BLaER1 (cell line): ENCODE measurements around the gene PDE10A.
"Not testable (repeated sequence)": the region's sequence is repeated elsewhere in the genome, so short reads cannot be mapped to it uniquely, and the experiment has no call there.

Experiments used
- H3K27ac ChIP-seq: shearing (Covaris generic); formaldehyde crosslinking; 2 replicates; pipeline ENCODE4 v1.8.1; 2022
- H3K27me3 ChIP-seq: shearing (Covaris generic); formaldehyde crosslinking; 2 replicates; pipeline ENCODE4 v1.8.1; 2022
- H3K36me3 ChIP-seq: shearing (Covaris generic); formaldehyde crosslinking; 2 replicates; pipeline ENCODE4 v1.8.1; 2022
- H3K4me1 ChIP-seq: shearing (Covaris generic); formaldehyde crosslinking; 2 replicates; pipeline ENCODE4 v1.8.1; 2022
- H3K4me2 ChIP-seq: shearing (Covaris generic); formaldehyde crosslinking; 2 replicates; pipeline ENCODE4 v1.8.1; 2022
- H3K4me3 ChIP-seq: shearing (Covaris generic); formaldehyde crosslinking; 2 replicates; pipeline ENCODE4 v1.8.1; 2022
- H3K9ac ChIP-seq: shearing (Covaris generic); formaldehyde crosslinking; 2 replicates; pipeline ENCODE4 v1.8.1; 2022
- H3K9me3 ChIP-seq: shearing (Covaris generic); formaldehyde crosslinking; 2 replicates; pipeline ENCODE4 v1.8.1; 2022
- H4K20me1 ChIP-seq: shearing (Covaris generic); formaldehyde crosslinking; 2 replicates; pipeline ENCODE4 v1.8.1; 2022
- Cebpa-rat ChIP-seq: shearing (Covaris generic); IDR thresholded peaks from 2 replicates; pipeline ENCODE4 v1.8.1; 2022

Gene PDE10A

GRCh38 chr6:165630544-165630953 is 32.5 kb downstream of the PDE10A start:
- Histone ChIP-seq H3K4me2 (no peak overlapping the region), H3K27ac (no peak overlapping the region), H3K4me3 (no peak overlapping the region), H3K4me1 (0 out of 2 replicates have a peak, but pooled peaks cover 9% of the 10 kb centered on the region), H3K9me3 (no peaks in the 10 kb centered on the region), H3K27me3 (no peaks in the 10 kb centered on the region), H3K9ac (no peak overlapping the region), H3K36me3 (no peaks in the 10 kb centered on the region), H4K20me1 (no peaks in the 10 kb centered on the region)
- no peak for TF ChIP-seq Cebpa-rat

GRCh38 chr6:165628955-165629354 is 34.1 kb downstream of the PDE10A start:
- H3K9me3 ChIP-seq: no peaks in the 10 kb centered on the region
- H4K20me1 ChIP-seq: no peaks in the 10 kb centered on the region

GRCh38 chr6:165627366-165627765 is 35.7 kb downstream of the PDE10A start:
- Histone ChIP-seq H3K4me3 (no peak overlapping the region), H3K27me3 (no peaks in the 10 kb centered on the region), H3K27ac (no peak overlapping the region), H3K9ac (no peak overlapping the region), H3K4me2 (no peak overlapping the region), H3K9me3 (no peaks in the 10 kb centered on the region), H3K36me3 (no peaks in the 10 kb centered on the region), H4K20me1 (no peaks in the 10 kb centered on the region), H3K4me1 (0 out of 2 replicates have a peak, but pooled peaks cover 7% of the 10 kb centered on the region)
- no peak for TF ChIP-seq Cebpa-rat

More at GRCh38 chr6:165628955-165629354, 34.1 kb downstream of the PDE10A start:
- Histone ChIP-seq H3K4me1 (0 out of 2 replicates have a peak, but pooled peaks cover 9% of the 10 kb centered on the region), H3K9ac (no peak overlapping the region), H3K4me2 (no peak overlapping the region), H3K27me3 (no peaks in the 10 kb centered on the region), H3K27ac (no peak overlapping the region), H3K36me3 (no peaks in the 10 kb centered on the region), H3K4me3 (no peak overlapping the region)
- TF ChIP-seq Cebpa-rat: no peak

GRCh38 chr6:165626711-165627110 is 36.3 kb downstream of the PDE10A start:
- no peak overlapping the region for H3K4me3 ChIP-seq
- H3K4me2 ChIP-seq: no peak overlapping the region
- H3K9ac ChIP-seq: no peak overlapping the region
- H3K4me1 ChIP-seq: 0 out of 2 replicates have a peak, but pooled peaks cover under 1% of the 10 kb centered on the region
- no peaks in the 10 kb centered on the region for H3K9me3 ChIP-seq
- H4K20me1 ChIP-seq: no peaks in the 10 kb centered on the region
- H3K36me3 ChIP-seq: no peaks in the 10 kb centered on the region
- TF ChIP-seq Cebpa-rat: no peak
- no peaks in the 10 kb centered on the region for H3K27me3 ChIP-seq
- no peak overlapping the region for H3K27ac ChIP-seq

GRCh38 chr6:165624871-165625639 is 38.0 kb downstream of the PDE10A start:
- no peak for TF ChIP-seq Cebpa-rat
- no peak overlapping the region for H3K27ac ChIP-seq
- H3K9ac ChIP-seq: no peak overlapping the region

GRCh38 chr6:165621940-165622339 is 41.1 kb downstream of the PDE10A start:
- H3K27ac ChIP-seq: no peak overlapping the region
- H3K27me3 ChIP-seq: no peaks in the 10 kb centered on the region
- H3K4me2 ChIP-seq: no peak overlapping the region
- TF ChIP-seq Cebpa-rat: no peak
- no peaks in the 10 kb centered on the region for H3K4me1 ChIP-seq
- no peak overlapping the region for H3K4me3 ChIP-seq
- H3K36me3 ChIP-seq: no peaks in the 10 kb centered on the region
- no peaks in the 10 kb centered on the region for H4K20me1 ChIP-seq
- no peak overlapping the region for H3K9ac ChIP-seq
- H3K9me3 ChIP-seq: no peaks in the 10 kb centered on the region

More at GRCh38 chr6:165624871-165625639, 38.0 kb downstream of the PDE10A start:
- H4K20me1 ChIP-seq: no peaks in the 10 kb centered on the region
- H3K36me3 ChIP-seq: no peaks in the 10 kb centered on the region
- H3K4me2 ChIP-seq: no peak overlapping the region
- no peaks in the 10 kb centered on the region for H3K27me3 ChIP-seq
- no peaks in the 10 kb centered on the region for H3K4me1 ChIP-seq
- no peak overlapping the region for H3K4me3 ChIP-seq
- no peaks in the 10 kb centered on the region for H3K9me3 ChIP-seq

GRCh38 chr6:165618891-165619290 is 44.1 kb downstream of the PDE10A start:
- H3K4me2 ChIP-seq, H3K27me3 ChIP-seq: not testable (repeated sequence)
- H3K4me1 ChIP-seq: peaks cover 20% of the 10 kb centered on the region

GRCh38 chr6:165618241-165618640 is 44.8 kb downstream of the PDE10A start:
- Histone ChIP-seq H4K20me1 (no peaks in the 10 kb centered on the region), H3K4me2 (no peak overlapping the region), H3K9me3 (no peaks in the 10 kb centered on the region), H3K9ac (no peak overlapping the region), H3K4me1 (peaks cover 27% of the 10 kb centered on the region), H3K27ac (no peak overlapping the region), H3K4me3 (no peak overlapping the region), H3K36me3 (no peaks in the 10 kb centered on the region), H3K27me3 (no peaks in the 10 kb centered on the region)
- no peak for TF ChIP-seq Cebpa-rat

More at GRCh38 chr6:165618891-165619290, 44.1 kb downstream of the PDE10A start:
- H3K36me3 ChIP-seq, H3K9ac ChIP-seq, H3K4me3 ChIP-seq, H3K9me3 ChIP-seq, H3K27ac ChIP-seq, H4K20me1 ChIP-seq: not testable (repeated sequence)

GRCh38 chr6:165617528-165617927 is 45.5 kb downstream of the PDE10A start:
- H3K36me3 ChIP-seq: no peaks in the 10 kb centered on the region
- no peak overlapping the region for H3K4me2 ChIP-seq
- no peak overlapping the region for H3K4me3 ChIP-seq
- no peaks in the 10 kb centered on the region for H3K9me3 ChIP-seq
- peaks cover 28% of the 10 kb centered on the region for H3K4me1 ChIP-seq
- no peaks in the 10 kb centered on the region for H4K20me1 ChIP-seq
- no peak overlapping the region for H3K27ac ChIP-seq
- no peak overlapping the region for H3K9ac ChIP-seq
- TF ChIP-seq Cebpa-rat: no peak
- no peaks in the 10 kb centered on the region for H3K27me3 ChIP-seq

- no peaks in the 10 kb centered on the region for H3K27me3 ChIP-seq
- H3K9ac ChIP-seq: peak overlapping the region; percentile 37; the same call in 1 of the 2 replicates
- H3K4me2 ChIP-seq: peak overlapping the region; percentile 83
- peaks cover 28% of the 10 kb centered on the region for H3K4me1 ChIP-seq
- no peaks in the 10 kb centered on the region for H3K36me3 ChIP-seq
- no peaks in the 10 kb centered on the region for H4K20me1 ChIP-seq
- no peak for TF ChIP-seq Cebpa-rat
- H3K9me3 ChIP-seq: no peaks in the 10 kb centered on the region
- peak overlapping the region; percentile 52; the same call in 1 of the 2 replicates for H3K27ac ChIP-seq
- peak overlapping the region; percentile 52 for H3K4me3 ChIP-seq
These were observed 46.9 kb downstream of the PDE10A start for GRCh38 chr6:165616116-165616515.
